NB4 (cell line): ENCODE results near the gene SYNE1.

Experiments
- CTCF ChIP-seq: IDR thresholded peaks from one replicate; pipeline ENCODE4 v1.5.1; 2012; ENCODE audit warnings: low read depth, low read length
- MYC ChIP-seq: IDR thresholded peaks from 2 replicates; pipeline ENCODE4 v1.6.1; 2011; ENCODE audit warnings: low read depth, low read length

- no peak for TF ChIP-seq CTCF
- no peak for TF ChIP-seq MYC
Measured at GRCh38 chr6:152631376-152631775, 5.8 kb downstream of the SYNE1 start.
